ENCODE results near the gene NGEF.
"Not testable (repeated sequence)": the region's sequence is repeated elsewhere in the genome, so short reads cannot be mapped to it uniquely, and the experiment has no call there.

The NGEF gene

DNA sequence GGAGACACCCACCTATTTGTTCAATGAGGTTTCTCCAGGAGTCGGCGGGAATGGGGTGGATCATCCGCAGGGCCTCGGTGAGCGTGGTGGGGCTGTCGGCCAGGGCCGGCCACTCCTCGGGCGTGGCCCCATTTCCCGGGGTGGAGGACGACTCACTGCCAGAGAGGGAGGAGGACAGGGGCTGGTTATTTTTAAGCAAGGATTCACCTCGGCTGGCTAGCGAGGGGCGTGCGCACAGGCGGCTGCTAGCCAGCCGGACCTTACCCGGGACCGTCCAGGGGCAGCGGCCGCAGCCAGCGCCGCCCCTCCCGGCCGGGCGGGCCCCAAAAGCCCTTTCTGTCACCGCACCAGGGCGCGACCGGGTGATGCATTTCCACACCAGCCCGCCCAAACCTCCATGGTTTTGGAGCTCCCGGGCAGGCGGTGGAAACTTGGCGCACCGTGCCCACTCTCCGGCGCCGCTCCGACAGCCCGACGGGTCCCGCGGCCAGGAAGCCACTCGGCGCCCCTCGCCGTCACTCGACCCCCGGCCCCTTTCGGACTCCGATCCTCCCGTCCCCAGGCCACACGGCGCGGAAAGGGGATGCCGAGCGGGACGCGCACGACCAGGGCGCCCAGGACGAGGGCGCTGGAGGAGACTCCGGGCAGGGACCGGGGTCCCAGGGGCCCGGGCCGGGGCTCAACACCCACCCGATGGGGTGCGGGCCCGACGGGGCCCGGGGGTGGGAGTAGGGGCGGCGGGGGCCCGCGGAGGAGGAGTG, 85.8 kb downstream of the NGEF start:
- DNase-seq (ENCODE audit: low spot score): no peak

DNA sequence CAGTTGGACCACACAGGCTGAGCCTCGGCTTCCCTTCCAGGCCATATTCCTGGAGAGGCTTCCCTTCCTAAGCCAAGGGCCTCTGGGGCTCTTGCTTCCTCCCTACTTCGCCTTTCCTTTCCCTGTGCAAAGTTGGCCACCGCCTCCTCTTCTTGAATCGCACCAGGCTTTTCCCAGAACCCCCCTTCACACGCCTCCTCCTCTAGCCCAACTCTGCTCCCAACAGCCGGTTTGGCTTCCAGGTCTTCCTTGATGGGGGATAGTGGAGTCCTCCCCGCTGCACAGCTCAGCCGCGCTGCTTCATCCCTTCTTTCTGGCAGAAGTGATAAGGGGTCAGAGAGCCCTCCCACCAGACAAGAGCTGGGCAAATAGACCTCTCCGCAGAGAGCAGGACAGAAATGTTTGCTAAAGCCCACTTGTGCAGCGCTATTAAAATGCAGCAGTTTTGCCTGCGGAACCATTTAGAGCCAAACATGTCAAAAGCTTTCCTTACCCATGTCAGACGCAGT, 86.6 kb downstream of the NGEF start:
- DNase-seq (ENCODE audit: low spot score): no peak

DNA sequence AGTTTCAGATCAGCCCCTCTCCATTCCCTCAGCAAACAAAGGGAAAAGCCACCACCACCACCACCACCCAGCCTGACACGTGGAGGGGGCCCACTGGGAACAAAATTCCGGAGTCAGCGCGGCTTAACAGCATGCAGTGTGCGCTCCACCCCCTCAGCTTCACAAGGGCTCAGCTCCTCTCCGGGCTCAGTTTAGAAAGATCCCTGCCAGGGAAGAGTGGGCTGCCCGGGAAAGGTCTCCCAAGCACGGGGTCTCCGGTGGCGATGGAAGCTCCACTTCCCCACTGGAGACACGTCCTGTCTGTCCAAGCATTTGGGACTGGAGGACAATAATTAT, 87.3 kb downstream of the NGEF start:
- no peak for DNase-seq (ENCODE audit: low spot score)

DNA sequence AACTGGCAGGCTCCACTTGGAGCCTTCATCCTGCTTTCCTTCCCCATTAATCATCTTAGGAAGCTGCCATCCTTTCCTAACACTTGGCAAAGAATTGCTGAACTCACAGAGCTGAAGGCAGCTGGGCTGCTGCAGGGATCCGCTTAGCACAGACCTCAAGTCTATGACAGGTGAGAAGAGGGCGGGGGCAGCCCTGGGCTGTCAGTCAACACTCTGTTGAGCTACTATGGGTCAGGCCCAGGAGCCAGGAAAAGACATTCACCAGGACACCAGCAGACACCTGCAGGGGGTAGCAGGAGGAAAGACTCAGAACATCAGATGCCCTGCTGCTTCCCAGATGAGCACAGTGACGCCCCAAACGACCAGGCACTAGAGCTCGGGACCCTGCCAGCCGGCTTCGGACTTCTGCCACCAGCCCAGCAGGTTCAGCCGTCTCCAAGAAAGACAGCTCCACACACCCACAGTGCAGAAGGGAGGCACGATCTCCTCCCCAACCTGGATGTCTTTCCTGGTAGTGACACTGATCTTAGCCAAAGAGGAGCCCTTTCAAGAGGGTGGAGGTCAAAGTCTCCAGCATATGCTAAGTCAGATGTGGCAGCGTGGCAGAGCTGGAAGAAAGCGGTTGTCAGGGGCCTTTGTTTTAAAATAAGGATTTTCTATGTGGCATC, 87.8 kb downstream of the NGEF start:
- DNase-seq (ENCODE audit: low spot score): no peak

DNA sequence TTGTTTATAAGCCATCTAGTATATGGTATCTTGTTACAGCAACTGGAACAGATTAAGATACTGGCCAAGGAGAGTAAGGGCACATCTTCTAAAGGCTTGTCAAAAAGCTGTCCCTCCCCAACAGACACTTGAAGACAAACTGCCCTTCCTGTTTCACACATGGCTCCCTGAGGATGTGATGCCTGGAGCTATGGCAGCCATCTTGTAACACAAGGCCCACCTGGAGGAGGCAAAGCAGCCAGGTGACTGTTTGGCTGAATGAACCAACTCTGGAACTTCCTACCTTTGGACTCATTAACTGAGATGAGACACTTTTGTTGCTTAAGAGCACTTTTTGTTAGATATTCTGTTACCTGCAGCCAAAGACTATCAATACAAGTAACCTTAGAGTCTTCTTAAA, 88.6 kb downstream of the NGEF start:
- no peak for DNase-seq (ENCODE audit: low spot score)

DNA sequence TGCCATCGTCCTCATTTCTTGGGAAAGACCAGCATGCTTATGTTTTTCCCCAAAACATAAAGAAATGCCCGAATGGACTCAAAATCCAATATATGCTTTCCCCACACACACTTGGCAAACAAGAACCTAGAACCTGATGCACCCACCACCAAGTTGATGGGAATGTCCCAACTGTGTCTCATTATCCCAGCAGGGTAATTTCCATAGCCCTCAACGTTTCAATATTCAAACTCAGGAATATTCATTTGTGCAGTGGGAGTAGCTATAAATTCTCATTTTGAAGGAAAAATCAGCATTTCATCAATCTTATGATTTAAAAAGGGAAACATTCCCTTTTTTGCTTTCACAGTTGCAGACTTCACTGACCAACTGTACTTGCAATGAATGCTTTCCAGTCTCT, 92.3 kb downstream of the NGEF start:
- DNase-seq (ENCODE audit: low spot score): no peak

DNA sequence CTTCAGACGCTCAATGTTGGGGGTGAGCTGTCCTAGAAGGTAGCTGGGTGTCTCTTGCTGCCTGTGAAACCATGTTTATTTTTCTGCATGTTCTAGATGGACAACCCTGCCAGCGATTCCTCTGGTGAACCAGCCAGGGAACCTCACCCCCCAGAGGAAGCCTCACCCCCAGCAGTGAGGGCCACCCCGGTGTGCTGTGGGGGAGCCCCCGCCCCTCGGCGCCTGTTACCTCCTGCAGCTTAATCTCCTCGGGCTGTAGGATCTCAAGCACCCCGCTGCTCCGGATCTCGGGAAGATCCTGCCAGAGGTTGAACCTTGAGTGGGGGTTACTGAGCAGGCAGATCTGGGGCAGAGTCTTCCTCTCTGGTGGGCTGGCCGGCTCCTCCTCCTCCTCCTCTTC, 93.0 kb downstream of the NGEF start:
- DNase-seq (ENCODE audit: low spot score): no peak

DNA sequence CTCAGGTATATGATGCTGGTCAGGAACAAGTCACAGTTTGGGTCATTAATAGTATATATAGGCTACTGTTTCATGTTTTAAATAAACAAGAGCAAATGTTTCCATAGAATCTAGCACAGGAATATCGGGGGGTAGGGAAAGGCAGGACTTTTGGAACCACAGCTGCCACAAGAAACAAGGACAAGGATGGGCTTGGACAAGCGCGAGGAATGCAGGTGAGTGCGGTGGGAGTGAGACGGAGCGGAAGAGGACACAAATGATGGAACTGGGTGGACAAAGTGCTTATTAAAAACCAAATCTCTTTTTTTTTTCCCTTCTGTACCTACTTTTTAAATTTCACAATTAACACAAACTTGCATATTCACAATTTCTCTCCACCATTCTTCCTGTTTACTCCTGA, 93.9 kb downstream of the NGEF start:
- DNase-seq (ENCODE audit: low spot score): no peak

DNA sequence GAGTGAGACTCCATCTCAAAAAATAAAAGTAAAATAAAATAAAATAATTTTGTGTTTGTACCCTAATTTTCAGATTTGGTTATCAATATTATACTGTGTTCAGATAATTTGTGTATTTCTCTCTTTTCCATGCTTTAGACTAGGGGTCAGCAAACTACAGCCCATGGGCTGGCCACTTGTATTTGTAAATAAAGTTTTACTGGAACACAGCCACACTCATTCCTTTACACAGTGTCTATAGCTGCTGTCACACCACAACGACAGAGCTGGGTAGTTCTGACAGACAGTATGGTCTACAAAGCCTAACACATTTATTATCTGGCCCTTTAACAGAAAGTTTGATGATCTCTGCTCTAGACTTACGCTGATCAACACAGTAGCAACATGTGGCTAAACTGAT, 99.2 kb downstream of the NGEF start:
- no peak for DNase-seq (ENCODE audit: low spot score)

DNA sequence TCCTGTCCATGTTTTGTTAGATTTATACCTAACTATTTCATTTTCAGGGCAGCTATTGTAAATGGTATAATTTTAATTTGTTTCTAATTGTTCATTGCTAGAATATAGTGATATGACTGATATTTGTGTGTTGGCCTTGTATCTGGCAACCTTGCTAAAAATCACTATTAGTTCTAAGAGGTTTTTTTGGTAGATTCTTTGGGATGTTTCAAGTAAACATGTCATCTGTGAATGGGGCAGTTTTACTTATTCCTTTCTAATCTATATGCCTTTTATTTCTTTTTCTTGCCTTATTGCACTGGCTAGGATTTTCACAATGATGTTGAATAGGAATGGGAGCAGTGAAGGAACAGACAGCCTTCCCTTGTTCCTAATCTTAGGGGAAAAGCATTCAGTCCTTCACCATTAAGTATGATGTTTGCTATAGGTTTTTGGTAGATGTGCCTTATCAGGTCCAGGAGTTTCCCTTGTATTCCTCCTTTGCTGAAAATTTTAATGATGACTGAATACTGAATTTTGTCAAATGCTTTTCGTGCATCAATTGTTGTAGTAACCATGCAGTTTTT, 101.3 kb downstream of the NGEF start:
- no peak for DNase-seq (ENCODE audit: low spot score)

DNA sequence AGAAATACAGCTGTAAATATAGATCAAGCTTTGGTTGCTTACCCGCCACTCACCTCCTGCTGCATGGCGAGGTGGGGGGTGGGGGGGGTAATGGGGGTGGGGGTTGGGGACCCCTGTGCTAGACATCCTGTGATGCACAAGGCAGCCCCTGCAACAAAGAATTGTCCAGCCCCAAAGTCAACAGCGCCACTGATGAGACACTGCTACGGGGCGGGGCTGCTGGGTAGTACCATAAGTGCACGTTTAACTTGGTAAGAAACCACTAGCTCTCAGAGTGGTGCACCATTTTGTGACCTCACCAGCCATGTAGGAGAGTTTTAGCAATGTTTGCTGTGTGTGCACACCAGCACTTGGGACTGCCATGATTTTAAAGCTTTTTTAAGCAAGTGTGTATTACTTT, 102.7 kb downstream of the NGEF start:
- DNase-seq (ENCODE audit: low spot score): no peak

DNA sequence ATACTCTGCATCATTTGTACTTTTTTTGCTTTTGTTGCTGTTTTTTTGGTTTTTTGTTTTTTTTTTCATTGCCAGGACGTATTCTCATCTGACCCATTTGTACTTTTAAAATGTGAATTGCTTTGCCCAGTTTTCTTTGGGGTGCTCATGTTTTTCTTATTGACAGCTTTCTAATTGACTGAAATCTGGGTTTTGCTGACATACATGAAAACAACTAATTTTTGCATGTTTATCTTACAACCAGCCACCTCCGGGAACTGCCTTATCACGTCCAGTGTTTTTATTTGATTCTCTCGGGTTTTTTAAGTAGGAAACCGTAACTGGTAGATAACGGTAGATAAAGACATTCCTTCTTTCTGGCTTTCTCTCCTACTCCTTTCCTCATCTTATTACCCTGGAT, 104.4 kb downstream of the NGEF start:
- DNase-seq (ENCODE audit: low spot score): no peak

DNA sequence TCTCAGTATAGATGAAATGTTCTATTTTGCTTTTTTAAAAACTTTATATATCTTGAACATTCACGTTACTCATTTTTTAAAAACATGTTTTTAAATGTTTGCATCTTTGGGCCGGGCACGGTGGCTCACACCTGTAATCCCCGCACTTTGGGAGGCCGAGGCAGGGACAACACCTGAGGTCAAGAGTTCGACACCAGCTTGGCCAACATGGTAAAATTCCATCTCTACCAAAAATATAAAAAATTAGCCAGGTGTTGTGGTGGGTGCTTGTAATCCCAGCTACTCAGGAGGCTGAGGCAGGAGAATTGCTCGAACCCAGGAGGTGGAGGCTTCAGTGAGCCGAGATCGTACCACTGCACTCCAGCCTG, 105.4 kb downstream of the NGEF start:
- DNase-seq (ENCODE audit: low spot score): not testable (repeated sequence)

DNA sequence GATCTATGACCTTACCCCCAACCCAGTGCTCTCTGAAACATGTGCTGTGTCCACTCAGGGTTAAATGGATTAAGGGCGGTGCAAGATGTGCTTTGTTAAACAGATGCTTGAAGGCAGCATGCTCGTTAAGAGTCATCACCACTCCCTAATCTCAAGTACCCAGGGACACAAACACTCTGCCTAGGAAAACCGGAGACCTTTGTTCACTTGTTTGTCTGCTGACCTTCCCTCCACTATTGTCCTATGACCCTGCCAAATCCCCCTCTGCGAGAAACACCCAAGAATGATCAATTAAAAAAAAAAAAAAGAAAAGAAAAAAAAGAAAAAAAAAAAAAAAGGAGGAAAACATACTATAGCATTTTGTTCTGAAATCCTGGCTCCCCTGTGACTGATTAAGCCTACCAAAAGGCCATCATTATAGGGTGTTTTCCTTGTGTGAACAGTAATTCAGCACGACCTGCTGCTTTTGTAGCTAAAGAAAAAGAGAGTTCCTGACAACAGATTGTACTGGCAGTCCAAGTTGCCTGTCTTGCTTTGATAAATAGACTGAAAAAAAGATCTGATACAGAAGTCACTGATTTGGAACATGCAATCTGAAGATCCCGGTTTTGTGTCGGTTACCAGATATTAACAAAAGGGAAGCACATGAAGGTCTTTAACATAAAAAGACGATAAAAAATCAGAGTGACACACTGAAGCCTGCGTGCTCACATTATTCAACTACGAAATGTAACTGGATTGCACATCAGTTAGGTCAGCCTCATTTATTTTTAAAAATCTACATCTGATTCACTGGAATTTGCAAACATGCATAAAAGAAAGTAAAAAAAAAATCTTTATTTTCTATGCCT, 106.0 kb downstream of the NGEF start:
- DNase-seq (ENCODE audit: low spot score): not testable (repeated sequence)

DNA sequence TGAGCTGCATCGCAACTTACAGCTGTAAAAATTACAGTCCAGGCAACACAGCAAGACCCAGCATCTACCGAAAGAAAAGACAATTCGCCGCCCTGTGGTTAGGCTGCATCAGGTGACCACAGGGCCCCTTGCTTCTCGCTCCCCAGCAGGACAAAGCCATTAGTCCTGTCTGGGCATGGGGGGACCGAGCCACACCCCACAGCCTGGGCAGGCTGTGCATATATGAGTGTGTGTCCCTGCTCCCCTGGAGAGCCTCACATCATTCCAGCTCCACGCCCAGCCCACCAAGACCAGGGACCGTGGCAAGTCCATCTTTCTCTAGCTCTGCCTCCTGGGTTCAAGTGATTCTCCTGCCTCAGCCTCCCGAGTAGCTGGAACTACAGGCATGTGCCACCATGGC, 109.1 kb downstream of the NGEF start:
- DNase-seq (ENCODE audit: low spot score): no peak

DNA sequence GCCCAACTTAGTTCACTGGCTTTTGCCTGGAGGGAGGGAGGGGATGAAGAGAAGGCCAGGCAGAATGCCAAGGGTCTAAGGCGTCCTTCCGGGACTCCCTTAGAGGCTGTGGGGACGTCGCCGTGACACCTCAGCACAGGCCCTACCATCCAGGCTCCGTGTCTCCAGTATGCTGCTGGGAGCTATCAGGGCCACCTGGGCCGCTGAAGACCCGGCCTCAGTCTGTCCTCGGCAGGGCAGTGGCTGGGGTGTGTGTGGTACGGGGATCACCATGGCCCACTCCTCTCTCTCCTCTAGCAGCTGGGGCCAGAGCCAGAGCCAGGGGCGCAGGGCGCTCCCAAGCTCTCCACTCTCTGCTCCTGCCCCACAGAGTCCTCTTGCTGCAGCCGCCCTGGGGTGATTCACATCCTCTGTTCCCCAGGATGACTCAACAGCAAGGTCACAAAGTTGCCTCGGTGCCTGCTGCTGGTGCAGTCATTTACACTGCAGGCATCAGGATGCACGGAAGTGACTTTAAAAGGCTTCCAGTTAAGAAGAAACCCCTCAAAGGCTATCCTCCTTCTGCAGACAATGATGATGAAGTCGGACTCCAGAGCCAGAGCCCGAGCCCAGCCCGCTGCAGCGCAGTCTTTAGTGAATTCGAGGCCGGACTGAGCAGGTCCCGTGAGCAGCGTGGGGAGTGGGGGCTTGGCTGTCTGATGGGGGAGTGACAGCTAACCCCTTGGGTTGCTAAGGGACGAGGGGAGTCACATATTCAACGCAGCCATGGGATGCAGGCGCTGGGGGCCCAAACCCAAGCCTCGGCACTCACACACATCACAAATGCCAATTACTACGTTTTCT, 111.1 kb downstream of the NGEF start:
- no peak for DNase-seq (ENCODE audit: low spot score)

DNA sequence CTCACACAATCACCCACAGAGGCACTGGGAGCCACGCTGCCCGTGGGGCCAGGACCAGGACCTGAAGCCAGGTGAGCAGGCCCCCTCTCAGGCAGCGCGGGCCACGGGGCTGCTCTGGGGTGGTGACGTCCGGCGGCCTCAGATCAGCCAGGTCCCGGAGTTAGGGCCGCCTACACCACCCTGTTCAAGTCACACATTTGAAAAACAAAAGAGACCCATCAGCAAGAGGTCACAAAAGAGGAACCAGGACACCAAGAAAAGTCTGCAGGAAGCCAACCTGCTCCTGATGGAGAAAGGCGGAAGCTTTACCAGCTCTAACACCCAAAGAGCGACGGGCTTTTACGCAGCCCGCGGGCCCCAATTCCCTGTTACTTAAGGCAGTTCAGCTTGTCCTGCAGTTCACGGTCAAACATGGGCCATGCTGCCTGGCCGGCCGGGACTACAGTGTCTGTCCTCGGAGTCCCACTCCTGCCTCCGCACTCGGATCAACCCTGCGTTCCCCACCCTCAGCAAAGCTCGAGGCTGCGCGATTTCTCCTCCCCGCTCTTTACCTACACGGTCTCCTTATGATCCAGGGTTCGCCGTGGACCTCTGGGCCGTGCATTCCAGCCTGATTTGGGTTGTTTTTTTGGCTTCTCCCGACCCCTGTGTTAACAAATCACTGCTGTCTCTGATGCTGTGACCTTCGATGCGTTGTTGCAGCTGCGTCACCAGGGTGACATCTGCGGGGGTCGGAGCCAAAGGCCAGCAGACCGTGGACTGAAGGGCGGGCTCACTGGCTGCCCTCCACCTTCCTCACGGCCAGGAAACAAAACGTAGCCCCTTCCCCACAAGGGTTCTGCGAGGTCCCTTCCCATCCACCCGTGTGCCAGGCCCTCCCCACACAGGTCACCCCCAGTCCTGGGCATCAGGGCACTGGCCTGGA, 112.0 kb downstream of the NGEF start:
- DNase-seq (ENCODE audit: low spot score): no peak

DNA sequence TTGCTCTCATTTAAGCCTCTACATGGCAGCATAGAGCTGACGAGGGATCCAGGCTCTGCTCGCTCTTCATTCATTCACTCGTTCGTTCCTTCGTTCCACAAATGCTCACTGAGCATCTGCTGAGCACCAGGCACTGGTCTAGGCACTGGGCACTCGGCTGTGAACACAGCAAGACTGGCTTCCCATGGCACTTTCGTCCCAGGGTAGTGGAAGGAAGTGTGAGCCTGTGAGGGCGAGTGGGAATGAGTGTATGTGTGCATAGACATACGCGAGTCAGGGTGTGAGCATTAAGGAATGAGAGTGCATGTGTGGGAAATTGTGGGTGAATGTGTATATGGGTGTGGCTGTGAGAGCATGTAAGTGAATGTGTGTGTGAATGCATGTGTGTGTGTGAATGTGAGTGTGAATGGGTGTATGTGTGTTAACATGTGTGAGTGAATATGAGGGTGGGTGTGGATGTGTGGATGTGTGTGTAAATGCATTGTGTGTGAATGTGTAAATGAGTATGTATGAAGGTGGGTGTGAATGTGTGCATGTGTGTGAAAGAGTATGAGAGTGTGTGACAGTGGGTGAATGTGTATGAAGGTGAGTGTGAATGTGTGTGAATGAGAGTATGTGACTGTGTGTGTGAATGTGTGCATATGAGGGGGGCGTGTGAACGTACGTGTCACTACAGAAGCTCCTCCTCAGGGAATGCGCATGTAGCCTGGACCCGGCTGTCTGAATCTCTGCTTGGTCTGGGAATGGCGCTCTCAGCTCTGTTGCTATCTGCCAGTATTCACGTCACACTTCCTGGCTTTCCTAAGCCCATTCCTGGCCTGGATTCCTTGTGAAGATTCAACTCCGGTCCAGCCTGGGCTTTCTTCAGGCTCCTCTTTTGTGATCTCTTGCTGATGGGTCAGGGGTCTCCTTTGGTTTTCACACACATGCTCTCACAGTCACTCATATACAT, 114.2 kb downstream of the NGEF start:
- DNase-seq (ENCODE audit: low spot score): no peak

DNA sequence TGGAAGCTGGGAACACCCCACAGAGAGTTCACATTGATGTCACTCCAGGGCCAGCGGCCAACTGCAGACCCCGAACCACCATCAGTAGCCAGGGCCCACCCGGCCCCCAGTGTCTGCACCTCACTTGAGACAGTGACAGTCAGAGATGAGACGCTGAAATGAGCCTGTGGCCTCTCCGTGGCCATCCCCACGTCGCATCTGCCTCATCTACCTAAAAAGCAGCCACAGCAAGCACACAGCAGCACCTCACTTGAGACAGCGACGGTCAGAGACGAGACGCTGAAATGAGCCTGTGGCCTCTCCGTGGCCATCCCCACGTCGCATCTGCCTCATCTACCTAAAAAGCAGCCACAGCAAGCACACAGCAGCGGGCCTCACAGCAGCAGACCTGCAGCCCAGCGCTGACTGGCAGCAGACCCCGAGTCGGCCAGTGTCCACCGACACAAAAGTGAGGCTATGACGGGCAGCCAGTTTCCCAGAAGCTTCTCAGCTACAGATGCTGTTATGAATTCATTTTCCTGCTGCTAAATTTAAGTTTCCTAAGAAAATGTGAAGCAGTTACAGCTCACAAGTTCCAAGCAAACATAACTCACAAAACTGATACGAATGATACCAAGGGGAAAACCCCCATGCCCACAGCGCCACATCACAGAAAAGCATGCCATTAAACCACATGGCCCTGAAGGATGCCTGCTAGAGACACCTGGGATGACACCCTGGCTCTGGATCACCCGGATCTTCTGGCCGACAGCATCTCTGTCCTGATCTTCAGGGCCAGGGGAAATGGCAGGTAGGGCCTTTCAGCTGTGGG, 115.3 kb downstream of the NGEF start:
- no peak for DNase-seq (ENCODE audit: low spot score)
